ENCODE data around the gene RHBDL3.

RHBDL3 gene

GRCh38 chr17:32266051-32266388, 388 bp downstream of the RHBDL3 start:
- no peak for DNase-seq
- peaks cover 21% of the 10 kb centered on the region for H3K4me1 ChIP-seq (ENCODE audit: control insufficient read depth, insufficient read depth, low read length, poor library complexity, severe bottlenecking)
- H3K9me3 ChIP-seq (ENCODE audit: control insufficient read depth, low read length): no peaks in the 10 kb centered on the region
- no peaks in the 10 kb centered on the region for H3K36me3 ChIP-seq (ENCODE audit: control insufficient read depth, insufficient read depth, low read length)
- H3K27me3 ChIP-seq (replicated peaks; ENCODE audit: control insufficient read depth, insufficient read depth, low read length, poor library complexity, severe bottlenecking): peaks cover 28% of the 10 kb centered on the region
- peak overlapping the region; percentile 65 for H3K4me3 ChIP-seq (ENCODE audit: insufficient read depth, low read depth, low read length, poor library complexity, severe bottlenecking)
- H3K27ac ChIP-seq (ENCODE audit: insufficient read depth, low read length, poor library complexity, severe bottlenecking): no peak overlapping the region

- Histone ChIP-seq H3K4me1 (ENCODE audit: control insufficient read depth, insufficient read depth, low read length, poor library complexity, severe bottlenecking) (peaks cover 21% of the 10 kb centered on the region), H3K27me3 (replicated peaks; ENCODE audit: control insufficient read depth, insufficient read depth, low read length, poor library complexity, severe bottlenecking) (peaks cover 28% of the 10 kb centered on the region), H3K4me3 (ENCODE audit: insufficient read depth, low read depth, low read length, poor library complexity, severe bottlenecking) (peak overlapping the region; percentile 65), H3K27ac (ENCODE audit: insufficient read depth, low read length, poor library complexity, severe bottlenecking) (no peak overlapping the region), H3K36me3 (ENCODE audit: control insufficient read depth, insufficient read depth, low read length) (no peaks in the 10 kb centered on the region), H3K9me3 (ENCODE audit: control insufficient read depth, low read length) (no peaks in the 10 kb centered on the region)
- no peak for DNase-seq
Measured at GRCh38 chr17:32266389-32267301, 1.0 kb downstream of the RHBDL3 start.

- Histone ChIP-seq H3K27me3 (replicated peaks; ENCODE audit: control insufficient read depth, insufficient read depth, low read length, poor library complexity, severe bottlenecking) (peaks cover 31% of the 10 kb centered on the region), H3K4me3 (ENCODE audit: insufficient read depth, low read depth, low read length, poor library complexity, severe bottlenecking) (no peak overlapping the region), H3K36me3 (ENCODE audit: control insufficient read depth, insufficient read depth, low read length) (no peaks in the 10 kb centered on the region), H3K4me1 (ENCODE audit: control insufficient read depth, insufficient read depth, low read length, poor library complexity, severe bottlenecking) (peaks cover 21% of the 10 kb centered on the region), H3K27ac (ENCODE audit: insufficient read depth, low read length, poor library complexity, severe bottlenecking) (no peak overlapping the region), H3K9me3 (ENCODE audit: control insufficient read depth, low read length) (no peaks in the 10 kb centered on the region)
- DNase-seq: no peak
Measured at GRCh38 chr17:32267690-32268205, 2.1 kb downstream of the RHBDL3 start.

GRCh38 chr17:32268734-32269288, 3.2 kb downstream of the RHBDL3 start:
- H3K4me3 ChIP-seq (ENCODE audit: insufficient read depth, low read depth, low read length, poor library complexity, severe bottlenecking): no peak overlapping the region
- no peaks in the 10 kb centered on the region for H3K9me3 ChIP-seq (ENCODE audit: control insufficient read depth, low read length)
- peaks cover 21% of the 10 kb centered on the region for H3K4me1 ChIP-seq (ENCODE audit: control insufficient read depth, insufficient read depth, low read length, poor library complexity, severe bottlenecking)
- no peak for DNase-seq
- H3K27ac ChIP-seq (ENCODE audit: insufficient read depth, low read length, poor library complexity, severe bottlenecking): no peak overlapping the region
- peaks cover 31% of the 10 kb centered on the region for H3K27me3 ChIP-seq (replicated peaks; ENCODE audit: control insufficient read depth, insufficient read depth, low read length, poor library complexity, severe bottlenecking)
- no peaks in the 10 kb centered on the region for H3K36me3 ChIP-seq (ENCODE audit: control insufficient read depth, insufficient read depth, low read length)

GRCh38 chr17:32269377-32269776, 3.7 kb downstream of the RHBDL3 start:
- no peak overlapping the region for H3K4me3 ChIP-seq (ENCODE audit: insufficient read depth, low read depth, low read length, poor library complexity, severe bottlenecking)
- H3K9me3 ChIP-seq (ENCODE audit: control insufficient read depth, low read length): no peaks in the 10 kb centered on the region
- H3K27ac ChIP-seq (ENCODE audit: insufficient read depth, low read length, poor library complexity, severe bottlenecking): no peak overlapping the region
- H3K4me1 ChIP-seq (ENCODE audit: control insufficient read depth, insufficient read depth, low read length, poor library complexity, severe bottlenecking): peaks cover 21% of the 10 kb centered on the region
- H3K36me3 ChIP-seq (ENCODE audit: control insufficient read depth, insufficient read depth, low read length): no peaks in the 10 kb centered on the region
- peaks cover 29% of the 10 kb centered on the region for H3K27me3 ChIP-seq (replicated peaks; ENCODE audit: control insufficient read depth, insufficient read depth, low read length, poor library complexity, severe bottlenecking)
- DNase-seq: no peak

- no peak for DNase-seq
- Histone ChIP-seq H3K27me3 (replicated peaks; ENCODE audit: control insufficient read depth, insufficient read depth, low read length, poor library complexity, severe bottlenecking) (peaks cover 22% of the 10 kb centered on the region), H3K27ac (ENCODE audit: insufficient read depth, low read length, poor library complexity, severe bottlenecking) (no peak overlapping the region), H3K36me3 (ENCODE audit: control insufficient read depth, insufficient read depth, low read length) (no peaks in the 10 kb centered on the region), H3K9me3 (ENCODE audit: control insufficient read depth, low read length) (no peaks in the 10 kb centered on the region), H3K4me3 (ENCODE audit: insufficient read depth, low read depth, low read length, poor library complexity, severe bottlenecking) (no peak overlapping the region), H3K4me1 (ENCODE audit: control insufficient read depth, insufficient read depth, low read length, poor library complexity, severe bottlenecking) (peaks cover 12% of the 10 kb centered on the region)
Measured at GRCh38 chr17:32271844-32272243, 6.2 kb downstream of the RHBDL3 start.

GRCh38 chr17:32274101-32274500, 8.5 kb downstream of the RHBDL3 start:
- Histone ChIP-seq H3K36me3 (ENCODE audit: control insufficient read depth, insufficient read depth, low read length) (no peaks in the 10 kb centered on the region), H3K4me1 (ENCODE audit: control insufficient read depth, insufficient read depth, low read length, poor library complexity, severe bottlenecking) (no peaks in the 10 kb centered on the region), H3K9me3 (ENCODE audit: control insufficient read depth, low read length) (no peaks in the 10 kb centered on the region), H3K4me3 (ENCODE audit: insufficient read depth, low read depth, low read length, poor library complexity, severe bottlenecking) (no peak overlapping the region), H3K27me3 (replicated peaks; ENCODE audit: control insufficient read depth, insufficient read depth, low read length, poor library complexity, severe bottlenecking) (peaks cover 7% of the 10 kb centered on the region), H3K27ac (ENCODE audit: insufficient read depth, low read length, poor library complexity, severe bottlenecking) (no peak overlapping the region)
- DNase-seq: no peak

GRCh38 chr17:32274643-32275042, 9.0 kb downstream of the RHBDL3 start:
- no peak overlapping the region for H3K27ac ChIP-seq (ENCODE audit: insufficient read depth, low read length, poor library complexity, severe bottlenecking)
- H3K4me3 ChIP-seq (ENCODE audit: insufficient read depth, low read depth, low read length, poor library complexity, severe bottlenecking): no peak overlapping the region
- no peaks in the 10 kb centered on the region for H3K4me1 ChIP-seq (ENCODE audit: control insufficient read depth, insufficient read depth, low read length, poor library complexity, severe bottlenecking)
- H3K36me3 ChIP-seq (ENCODE audit: control insufficient read depth, insufficient read depth, low read length): no peaks in the 10 kb centered on the region
- H3K9me3 ChIP-seq (ENCODE audit: control insufficient read depth, low read length): no peaks in the 10 kb centered on the region
- H3K27me3 ChIP-seq (replicated peaks; ENCODE audit: control insufficient read depth, insufficient read depth, low read length, poor library complexity, severe bottlenecking): peaks cover 4% of the 10 kb centered on the region
- DNase-seq: no peak

- H3K9me3 ChIP-seq (ENCODE audit: control insufficient read depth, low read length): no peaks in the 10 kb centered on the region
- no peak overlapping the region for H3K27ac ChIP-seq (ENCODE audit: insufficient read depth, low read length, poor library complexity, severe bottlenecking)
- no peak overlapping the region for H3K4me3 ChIP-seq (ENCODE audit: insufficient read depth, low read depth, low read length, poor library complexity, severe bottlenecking)
- H3K4me1 ChIP-seq (ENCODE audit: control insufficient read depth, insufficient read depth, low read length, poor library complexity, severe bottlenecking): no peaks in the 10 kb centered on the region
- H3K27me3 ChIP-seq (replicated peaks; ENCODE audit: control insufficient read depth, insufficient read depth, low read length, poor library complexity, severe bottlenecking): peaks cover 3% of the 10 kb centered on the region
- no peaks in the 10 kb centered on the region for H3K36me3 ChIP-seq (ENCODE audit: control insufficient read depth, insufficient read depth, low read length)
- no peak for DNase-seq
Measured at GRCh38 chr17:32275060-32276042, 9.7 kb downstream of the RHBDL3 start.
